ENCODE measurements around the gene DNAL4.

Gene DNAL4

GRCh38 chr22:38753948-38754750 lies 39.8 kb downstream of the DNAL4 start:
- Histone ChIP-seq H3K27me3 (no peaks in the 10 kb centered on the region), H3K36me3 (peaks cover 32% of the 10 kb centered on the region), H3K4me1 (ENCODE audit: control insufficient read depth in 1 of 2, insufficient read depth in 1 of 2, low read depth in 1 of 2, low read length in 1 of 2) (peaks cover 67 to 69% of the 10 kb centered on the region in 2 experiments), H3K9me3 (no peaks in the 10 kb centered on the region), H3K4me3 (ENCODE audit: low read depth in 1 of 2, low read length in 1 of 2) (peak overlapping the region; percentile 84 to 89), H3K27ac (peak overlapping the region; percentile 99)
- no peak for TF ChIP-seq CTCF (IDR thresholded peaks at IDR 0.05)

GRCh38 chr22:38751422-38752346 lies 42.3 kb downstream of the DNAL4 start:
- TF ChIP-seq CTCF (IDR thresholded peaks at IDR 0.05), result peak; percentile 23
- Histone ChIP-seq H3K36me3 (peaks cover 57% of the 10 kb centered on the region), H3K4me1 (ENCODE audit: control insufficient read depth in 1 of 2, insufficient read depth in 1 of 2, low read depth in 1 of 2, low read length in 1 of 2) (peaks cover 51 to 53% of the 10 kb centered on the region in 2 experiments), H3K4me3 (ENCODE audit: low read depth in 1 of 2, low read length in 1 of 2) (peak overlapping the region; percentile 55 to 84), H3K27me3 (no peaks in the 10 kb centered on the region), H3K9me3 (no peaks in the 10 kb centered on the region), H3K27ac (peak overlapping the region; percentile 99)

GRCh38 chr22:38751066-38751421 lies 42.9 kb downstream of the DNAL4 start:
- H3K4me3 ChIP-seq (ENCODE audit: low read depth in 1 of 2, low read length in 1 of 2), result peak overlapping the region; percentile 55 to 84
- H3K27ac ChIP-seq, result peak overlapping the region; percentile 99
- H3K36me3 ChIP-seq, result peaks cover 64% of the 10 kb centered on the region
- H3K4me1 ChIP-seq (ENCODE audit: control insufficient read depth in 1 of 2, insufficient read depth in 1 of 2, low read depth in 1 of 2, low read length in 1 of 2), result peaks cover 45 to 46% of the 10 kb centered on the region in 2 experiments
- H3K9me3 ChIP-seq, result no peaks in the 10 kb centered on the region
- no peak for TF ChIP-seq CTCF (IDR thresholded peaks at IDR 0.05)
- no peaks in the 10 kb centered on the region for H3K27me3 ChIP-seq

- Histone ChIP-seq H3K27ac (peak overlapping the region; percentile 99), H3K4me1 (ENCODE audit: control insufficient read depth in 1 of 2, insufficient read depth in 1 of 2, low read depth in 1 of 2, low read length in 1 of 2) (peaks cover 45% of the 10 kb centered on the region in 2 experiments), H3K9me3 (no peaks in the 10 kb centered on the region), H3K4me3 (ENCODE audit: low read depth in 1 of 2, low read length in 1 of 2) (peak overlapping the region in 1 of 2 experiments; percentile 84), H3K27me3 (no peaks in the 10 kb centered on the region), H3K36me3 (peaks cover 68% of the 10 kb centered on the region)
- TF ChIP-seq CTCF (IDR thresholded peaks at IDR 0.05), result no peak
Measured at GRCh38 chr22:38750638-38751037, 43.3 kb downstream of the DNAL4 start.

- no peaks in the 10 kb centered on the region for H3K9me3 ChIP-seq
- H3K4me3 ChIP-seq (ENCODE audit: low read depth in 1 of 2, low read length in 1 of 2), result no peak overlapping the region
- no peak for TF ChIP-seq CTCF (IDR thresholded peaks at IDR 0.05)
- H3K36me3 ChIP-seq, result peaks cover 73% of the 10 kb centered on the region
- no peaks in the 10 kb centered on the region for H3K27me3 ChIP-seq
- H3K27ac ChIP-seq, result peak overlapping the region; percentile 99
- peaks cover 44 to 45% of the 10 kb centered on the region in 2 experiments for H3K4me1 ChIP-seq (ENCODE audit: control insufficient read depth in 1 of 2, insufficient read depth in 1 of 2, low read depth in 1 of 2, low read length in 1 of 2)
Measured at GRCh38 chr22:38750104-38750503, 43.8 kb downstream of the DNAL4 start.

All from neutrophil (primary cell).